ENCODE results near the gene SMIM31.
A peak's percentile ranks its signal among the peaks of the same experiment; 100 is the strongest.

SMIM31 gene

DNA sequence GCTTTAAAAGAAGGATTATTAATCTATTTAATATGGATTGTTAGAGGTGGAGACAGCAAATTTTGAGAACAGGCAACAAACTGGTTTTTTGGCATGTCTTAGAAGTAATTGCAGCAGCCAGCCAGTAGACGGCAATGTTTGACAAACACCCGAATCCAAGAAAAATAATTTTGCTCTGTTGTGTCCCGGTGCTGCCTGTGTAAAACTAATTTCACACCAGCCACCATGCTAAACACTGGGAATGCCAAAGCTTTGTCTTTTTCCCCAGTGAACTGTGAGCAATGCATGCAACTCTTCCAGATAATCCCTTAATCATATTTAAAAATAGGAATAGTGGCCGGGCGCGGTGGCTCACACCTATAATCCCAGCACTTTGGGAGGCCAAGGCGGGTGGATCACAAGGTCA lies 25.9 kb downstream of the SMIM31 start:
- H3K9ac ChIP-seq (ENCODE audit: low read depth in 1 of 2, low read length in 2 of 2) = no peak overlapping the region
- peaks cover 0 to 6% of the 10 kb centered on the region in 2 donors for H3K4me1 ChIP-seq (ENCODE audit: control insufficient read depth in 1 of 2, insufficient read depth in 2 of 2, low read length in 2 of 2)
- no peaks in the 10 kb centered on the region for H3K9me3 ChIP-seq (ENCODE audit: control insufficient read depth in 1 of 2, low read length in 2 of 2)
- H3K4me3 ChIP-seq (ENCODE audit: low read depth in 1 of 2, low read length in 2 of 2) = no peak overlapping the region
- no peaks in the 10 kb centered on the region for H3K27me3 ChIP-seq (ENCODE audit: control insufficient read depth in 1 of 2, insufficient read depth in 2 of 2, low read length in 2 of 2)
- no peak overlapping the region for H3K27ac ChIP-seq (ENCODE audit: low read depth, low read length)
- no peaks in the 10 kb centered on the region for H3K36me3 ChIP-seq (ENCODE audit: control insufficient read depth in 1 of 2, insufficient read depth in 2 of 2, low read length in 2 of 2)

DNA sequence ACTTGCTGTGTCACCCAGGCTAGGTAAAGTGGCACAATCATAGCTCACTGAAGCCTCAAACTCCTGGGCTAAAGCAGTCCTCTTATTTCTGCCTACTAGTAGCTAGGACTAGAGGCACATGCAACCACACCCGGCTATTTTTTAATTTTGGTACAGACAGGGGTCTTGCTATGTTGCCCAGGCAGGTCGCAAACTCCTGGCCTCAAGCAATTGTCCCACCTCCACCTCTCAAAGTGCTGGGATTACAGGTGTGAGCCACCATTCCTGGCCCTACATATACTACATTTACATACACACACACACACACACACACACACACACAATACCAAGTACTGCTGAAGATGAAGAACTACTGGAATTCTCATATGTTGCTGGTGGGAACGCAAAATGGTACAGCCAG lies 26.9 kb downstream of the SMIM31 start:
- H3K9ac ChIP-seq (ENCODE audit: low read depth in 1 of 2, low read length in 2 of 2) = no peak overlapping the region
- H3K27ac ChIP-seq (ENCODE audit: low read depth, low read length) = no peak overlapping the region
- no peaks in the 10 kb centered on the region for H3K9me3 ChIP-seq (ENCODE audit: control insufficient read depth in 1 of 2, low read length in 2 of 2)
- H3K27me3 ChIP-seq (ENCODE audit: control insufficient read depth in 1 of 2, insufficient read depth in 2 of 2, low read length in 2 of 2) = no peaks in the 10 kb centered on the region
- no peaks in the 10 kb centered on the region for H3K4me1 ChIP-seq (ENCODE audit: control insufficient read depth in 1 of 2, insufficient read depth in 2 of 2, low read length in 2 of 2)
- no peaks in the 10 kb centered on the region for H3K36me3 ChIP-seq (ENCODE audit: control insufficient read depth in 1 of 2, insufficient read depth in 2 of 2, low read length in 2 of 2)
- no peak overlapping the region for H3K4me3 ChIP-seq (ENCODE audit: low read depth in 1 of 2, low read length in 2 of 2)

DNA sequence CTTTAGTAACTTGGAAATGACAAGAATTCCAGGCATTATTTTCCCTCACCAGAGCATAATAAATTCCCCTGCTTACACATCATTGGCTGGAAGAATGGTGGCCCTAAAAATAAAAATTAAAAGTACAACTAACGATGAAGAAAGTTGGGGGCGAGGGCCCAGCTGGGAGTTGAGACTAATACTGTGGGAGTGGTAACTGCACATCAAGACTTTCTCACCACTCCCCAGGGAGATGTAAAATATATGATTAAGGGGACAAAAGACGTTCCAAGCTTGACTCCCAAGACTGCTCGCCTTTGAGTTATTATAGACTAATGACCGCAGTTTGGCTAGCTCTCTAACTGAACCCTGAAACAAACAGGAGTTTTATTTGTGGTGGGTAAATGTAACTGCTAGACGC lies 30.0 kb downstream of the SMIM31 start:
- no peak overlapping the region for H3K4me3 ChIP-seq (ENCODE audit: low read depth in 1 of 2, low read length in 2 of 2)
- no peak overlapping the region for H3K9ac ChIP-seq (ENCODE audit: low read depth in 1 of 2, low read length in 2 of 2)
- no peaks in the 10 kb centered on the region for H3K4me1 ChIP-seq (ENCODE audit: control insufficient read depth in 1 of 2, insufficient read depth in 2 of 2, low read length in 2 of 2)
- H3K27ac ChIP-seq (ENCODE audit: low read depth, low read length) = no peak overlapping the region
- H3K36me3 ChIP-seq (ENCODE audit: control insufficient read depth in 1 of 2, insufficient read depth in 2 of 2, low read length in 2 of 2) = no peaks in the 10 kb centered on the region
- H3K9me3 ChIP-seq (ENCODE audit: control insufficient read depth in 1 of 2, low read length in 2 of 2) = no peaks in the 10 kb centered on the region
- H3K27me3 ChIP-seq (ENCODE audit: control insufficient read depth in 1 of 2, insufficient read depth in 2 of 2, low read length in 2 of 2) = no peaks in the 10 kb centered on the region

DNA sequence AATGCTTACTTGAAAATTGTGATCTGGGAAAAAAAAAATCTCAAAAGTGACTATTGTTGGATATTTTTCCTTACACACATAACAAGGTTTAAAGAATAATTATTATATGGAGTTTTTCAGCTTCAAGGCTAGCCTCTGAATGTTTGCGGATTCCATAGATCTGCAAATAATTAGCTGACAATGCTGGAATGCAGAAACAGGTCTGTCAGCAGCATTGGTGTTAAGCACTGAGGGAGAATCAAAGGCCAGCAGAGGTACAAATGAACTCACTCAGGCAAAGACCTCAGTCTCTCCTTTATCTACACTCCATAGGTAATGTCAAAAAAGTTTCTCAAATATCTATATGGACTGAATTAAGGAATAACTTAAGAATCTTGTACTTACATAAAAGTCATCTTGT lies 35.1 kb downstream of the SMIM31 start:
- Histone ChIP-seq H3K9ac (ENCODE audit: low read depth in 1 of 2, low read length in 2 of 2) (no peak overlapping the region), H3K27me3 (ENCODE audit: control insufficient read depth in 1 of 2, insufficient read depth in 2 of 2, low read length in 2 of 2) (no peaks in the 10 kb centered on the region), H3K27ac (ENCODE audit: low read depth, low read length) (no peak overlapping the region), H3K4me1 (ENCODE audit: control insufficient read depth in 1 of 2, insufficient read depth in 2 of 2, low read length in 2 of 2) (no peaks in the 10 kb centered on the region), H3K9me3 (ENCODE audit: control insufficient read depth in 1 of 2, low read length in 2 of 2) (no peaks in the 10 kb centered on the region), H3K4me3 (ENCODE audit: low read depth in 1 of 2, low read length in 2 of 2) (no peak overlapping the region), H3K36me3 (ENCODE audit: control insufficient read depth in 1 of 2, insufficient read depth in 2 of 2, low read length in 2 of 2) (no peaks in the 10 kb centered on the region)

DNA sequence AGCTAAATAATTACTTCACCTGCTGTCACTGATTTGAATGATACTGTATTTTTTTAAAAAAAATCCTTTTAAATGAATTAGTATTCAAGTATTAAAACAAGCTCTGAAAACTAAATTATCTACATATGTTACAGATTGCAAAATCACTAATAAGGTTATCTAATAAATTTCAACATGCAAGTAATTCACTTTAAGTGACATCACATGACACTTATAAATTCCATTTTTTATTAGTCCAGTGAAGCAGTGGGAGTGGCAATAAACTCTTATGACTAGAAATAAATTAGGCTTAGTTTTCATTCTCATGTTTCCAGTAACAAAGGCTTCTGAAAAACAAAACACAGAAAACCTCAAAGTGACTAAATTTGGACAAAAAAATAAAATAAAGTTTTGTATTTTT lies 36.3 kb downstream of the SMIM31 start:
- Histone ChIP-seq H3K4me3 (ENCODE audit: low read depth in 1 of 2, low read length in 2 of 2) (no peak overlapping the region), H3K27ac (ENCODE audit: low read depth, low read length) (no peak overlapping the region)

DNA sequence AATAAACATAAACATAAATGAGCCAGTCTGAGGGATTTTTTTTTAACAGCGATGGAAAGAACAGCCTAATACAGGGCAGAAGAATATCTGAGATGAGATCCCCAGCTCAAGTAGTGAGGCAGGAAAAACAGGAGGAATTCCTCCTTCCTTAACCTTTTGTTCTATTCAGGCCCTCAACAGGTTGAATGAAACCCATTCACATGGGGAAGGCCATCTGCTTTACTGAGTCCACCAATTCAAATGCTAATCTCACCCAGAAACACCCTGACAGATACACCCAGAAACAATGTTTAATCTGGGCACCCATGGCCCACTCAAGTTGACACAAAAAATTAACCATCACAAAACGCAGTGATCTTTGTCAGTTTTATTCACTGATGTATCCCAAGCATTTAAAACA lies 45.5 kb downstream of the SMIM31 start:
- no peaks in the 10 kb centered on the region for H3K4me1 ChIP-seq (ENCODE audit: control insufficient read depth in 1 of 2, insufficient read depth in 2 of 2, low read length in 2 of 2)
- H3K27ac ChIP-seq (ENCODE audit: low read depth, low read length) = no peak overlapping the region
- H3K27me3 ChIP-seq (ENCODE audit: control insufficient read depth in 1 of 2, insufficient read depth in 2 of 2, low read length in 2 of 2) = no peaks in the 10 kb centered on the region
- H3K9me3 ChIP-seq (ENCODE audit: control insufficient read depth in 1 of 2, low read length in 2 of 2) = no peaks in the 10 kb centered on the region
- no peak overlapping the region for H3K9ac ChIP-seq (ENCODE audit: low read depth in 1 of 2, low read length in 2 of 2)
- H3K4me3 ChIP-seq (ENCODE audit: low read depth in 1 of 2, low read length in 2 of 2) = no peak overlapping the region
- no peaks in the 10 kb centered on the region for H3K36me3 ChIP-seq (ENCODE audit: control insufficient read depth in 1 of 2, insufficient read depth in 2 of 2, low read length in 2 of 2)

More for the DNA sequence above, 36.3 kb downstream of the SMIM31 start:
- H3K27me3 ChIP-seq (ENCODE audit: control insufficient read depth in 1 of 2, insufficient read depth in 2 of 2, low read length in 2 of 2) = no peaks in the 10 kb centered on the region
- no peaks in the 10 kb centered on the region for H3K4me1 ChIP-seq (ENCODE audit: control insufficient read depth in 1 of 2, insufficient read depth in 2 of 2, low read length in 2 of 2)
- H3K9ac ChIP-seq (ENCODE audit: low read depth in 1 of 2, low read length in 2 of 2) = no peak overlapping the region
- H3K9me3 ChIP-seq (ENCODE audit: control insufficient read depth in 1 of 2, low read length in 2 of 2) = no peaks in the 10 kb centered on the region
- H3K36me3 ChIP-seq (ENCODE audit: control insufficient read depth in 1 of 2, insufficient read depth in 2 of 2, low read length in 2 of 2) = no peaks in the 10 kb centered on the region

DNA sequence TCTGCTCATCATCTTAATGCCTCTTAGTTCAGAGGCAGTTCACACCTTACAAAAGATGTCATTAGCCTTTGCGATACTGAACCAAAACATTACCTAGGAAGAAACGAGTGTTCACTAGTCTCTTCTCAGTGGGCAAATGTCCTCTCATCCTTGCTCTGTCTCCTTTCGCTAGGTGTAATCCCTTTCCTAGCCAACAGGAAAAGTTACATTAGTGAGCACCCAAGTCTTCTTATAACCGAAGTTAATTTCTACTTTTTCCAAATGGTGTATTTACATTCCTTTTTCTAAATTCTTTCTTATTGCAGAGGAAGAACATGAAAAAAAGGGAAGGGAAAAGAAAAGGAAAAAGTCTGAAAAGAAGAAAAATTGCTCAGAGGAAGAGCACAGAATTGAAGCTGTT lies 46.9 kb downstream of the SMIM31 start:
- Histone ChIP-seq H3K27ac (ENCODE audit: low read depth, low read length) (no peak overlapping the region), H3K9ac (ENCODE audit: low read depth in 1 of 2, low read length in 2 of 2) (no peak overlapping the region), H3K4me1 (ENCODE audit: control insufficient read depth in 1 of 2, insufficient read depth in 2 of 2, low read length in 2 of 2) (no peaks in the 10 kb centered on the region), H3K36me3 (ENCODE audit: control insufficient read depth in 1 of 2, insufficient read depth in 2 of 2, low read length in 2 of 2) (no peaks in the 10 kb centered on the region), H3K9me3 (ENCODE audit: control insufficient read depth in 1 of 2, low read length in 2 of 2) (no peaks in the 10 kb centered on the region), H3K4me3 (ENCODE audit: low read depth in 1 of 2, low read length in 2 of 2) (no peak overlapping the region), H3K27me3 (ENCODE audit: control insufficient read depth in 1 of 2, insufficient read depth in 2 of 2, low read length in 2 of 2) (no peaks in the 10 kb centered on the region)

DNA sequence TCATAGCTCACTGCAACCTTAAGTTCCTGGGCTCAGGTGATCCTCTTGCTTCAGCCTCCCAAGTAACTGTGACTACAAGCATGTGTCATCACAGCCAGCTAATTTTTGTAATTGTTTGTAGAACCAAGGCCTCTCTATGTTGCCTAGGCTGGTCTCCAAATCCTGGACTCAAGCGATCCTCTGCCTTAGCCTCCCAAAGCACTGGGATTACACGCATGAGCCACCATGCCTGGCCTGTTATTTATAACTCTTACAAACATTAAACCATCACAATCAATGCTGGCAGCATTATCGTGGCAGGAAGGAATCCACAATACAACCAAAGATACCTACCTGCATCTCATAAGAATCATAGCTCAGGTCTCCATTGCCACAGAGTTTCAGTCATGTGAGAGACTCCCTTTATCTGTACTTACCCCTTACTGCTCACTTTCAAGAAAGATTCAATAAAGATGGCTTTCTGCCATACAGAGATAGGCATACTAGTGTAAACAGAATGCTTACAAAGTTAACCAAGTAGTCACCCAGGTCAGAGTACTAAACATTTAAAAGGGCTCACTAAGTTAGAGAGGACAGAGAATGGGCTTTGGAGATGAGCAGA lies 48.5 kb downstream of the SMIM31 start:
- no peak overlapping the region for H3K9ac ChIP-seq (ENCODE audit: low read depth in 1 of 2, low read length in 2 of 2)
- H3K4me3 ChIP-seq (ENCODE audit: low read depth in 1 of 2, low read length in 2 of 2) = no peak overlapping the region
- H3K4me1 ChIP-seq (ENCODE audit: control insufficient read depth in 1 of 2, insufficient read depth in 2 of 2, low read length in 2 of 2) = no peaks in the 10 kb centered on the region
- no peak overlapping the region for H3K27ac ChIP-seq (ENCODE audit: low read depth, low read length)
- no peaks in the 10 kb centered on the region for H3K27me3 ChIP-seq (ENCODE audit: control insufficient read depth in 1 of 2, insufficient read depth in 2 of 2, low read length in 2 of 2)
- H3K36me3 ChIP-seq (ENCODE audit: control insufficient read depth in 1 of 2, insufficient read depth in 2 of 2, low read length in 2 of 2) = no peaks in the 10 kb centered on the region
- no peaks in the 10 kb centered on the region for H3K9me3 ChIP-seq (ENCODE audit: control insufficient read depth in 1 of 2, low read length in 2 of 2)

DNA sequence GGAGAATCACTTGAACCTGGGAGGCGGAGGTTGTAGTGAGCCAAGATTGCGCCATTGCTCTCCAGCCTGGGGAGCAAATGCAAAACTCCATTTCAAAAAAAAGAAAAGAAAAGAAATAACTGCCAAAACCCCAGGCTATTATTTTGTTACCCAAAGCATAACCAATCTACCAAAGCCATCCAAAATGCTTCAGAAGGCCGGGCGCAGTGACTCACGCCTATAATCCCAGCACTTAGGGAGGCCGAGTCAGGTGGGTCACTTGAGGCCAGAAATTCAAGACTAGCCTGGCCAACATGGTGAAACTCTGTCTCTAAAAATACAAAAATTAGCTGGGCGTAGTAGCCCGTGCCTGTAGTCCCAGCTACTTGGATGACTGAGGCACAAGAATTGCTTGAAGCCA lies 49.8 kb downstream of the SMIM31 start:
- no peaks in the 10 kb centered on the region for H3K9me3 ChIP-seq (ENCODE audit: control insufficient read depth in 1 of 2, low read length in 2 of 2)
- no peak overlapping the region for H3K27ac ChIP-seq (ENCODE audit: low read depth, low read length)
- no peak overlapping the region for H3K9ac ChIP-seq (ENCODE audit: low read depth in 1 of 2, low read length in 2 of 2)
- no peaks in the 10 kb centered on the region for H3K4me1 ChIP-seq (ENCODE audit: control insufficient read depth in 1 of 2, insufficient read depth in 2 of 2, low read length in 2 of 2)
- no peak overlapping the region for H3K4me3 ChIP-seq (ENCODE audit: low read depth in 1 of 2, low read length in 2 of 2)
- no peaks in the 10 kb centered on the region for H3K36me3 ChIP-seq (ENCODE audit: control insufficient read depth in 1 of 2, insufficient read depth in 2 of 2, low read length in 2 of 2)
- H3K27me3 ChIP-seq (ENCODE audit: control insufficient read depth in 1 of 2, insufficient read depth in 2 of 2, low read length in 2 of 2) = no peaks in the 10 kb centered on the region

DNA sequence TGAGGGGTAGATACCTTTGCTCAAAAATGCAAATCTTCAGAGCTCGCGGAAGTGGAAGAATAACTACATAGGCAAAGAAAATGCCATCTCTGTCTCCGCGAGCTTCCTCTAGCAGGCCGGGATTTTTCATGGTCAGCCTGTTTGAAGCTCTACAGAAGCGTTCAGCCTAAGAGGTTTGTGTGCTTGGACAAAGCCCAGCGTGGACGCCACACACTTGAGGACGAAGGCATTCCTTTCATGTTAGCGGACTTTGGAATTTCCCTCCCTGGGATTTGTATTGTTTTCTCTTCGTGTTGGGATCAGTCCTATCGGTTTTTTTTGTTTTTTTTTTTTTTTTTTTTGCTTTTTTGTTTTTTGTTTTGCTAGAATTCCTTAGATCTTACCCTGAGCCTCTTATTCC lies 53.7 kb downstream of the SMIM31 start:
- H3K4me1 ChIP-seq (ENCODE audit: control insufficient read depth in 1 of 2, insufficient read depth in 2 of 2, low read length in 2 of 2) = no peaks in the 10 kb centered on the region
- H3K9ac ChIP-seq (ENCODE audit: low read depth in 1 of 2, low read length in 2 of 2) = no peak overlapping the region
- H3K9me3 ChIP-seq (ENCODE audit: control insufficient read depth in 1 of 2, low read length in 2 of 2) = no peaks in the 10 kb centered on the region
- no peak overlapping the region for H3K27ac ChIP-seq (ENCODE audit: low read depth, low read length)
- no peaks in the 10 kb centered on the region for H3K27me3 ChIP-seq (ENCODE audit: control insufficient read depth in 1 of 2, insufficient read depth in 2 of 2, low read length in 2 of 2)
- no peaks in the 10 kb centered on the region for H3K36me3 ChIP-seq (ENCODE audit: control insufficient read depth in 1 of 2, insufficient read depth in 2 of 2, low read length in 2 of 2)
- H3K4me3 ChIP-seq (ENCODE audit: low read depth in 1 of 2, low read length in 2 of 2) = peak overlapping the region in 1 of 2 donors; percentile 13

DNA sequence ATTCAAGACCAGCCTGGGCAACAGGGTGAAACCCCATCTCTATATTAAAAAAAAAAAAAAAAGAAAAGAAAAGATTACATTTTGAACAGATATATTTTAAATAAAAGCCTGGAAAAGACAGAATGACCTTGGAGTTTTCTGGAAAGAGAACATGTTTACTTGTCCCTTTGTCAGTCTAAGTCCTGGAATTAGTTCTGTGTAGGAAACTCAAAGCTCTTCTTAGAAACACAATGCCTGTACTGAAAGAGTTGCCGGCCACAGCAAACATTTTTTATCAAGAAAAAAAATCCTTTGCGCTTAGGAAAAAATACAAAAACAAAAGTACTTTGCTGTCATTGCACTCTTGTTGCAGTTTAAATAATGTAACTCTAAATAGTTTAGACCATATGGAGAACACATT lies 59.6 kb downstream of the SMIM31 start:
- Histone ChIP-seq H3K36me3 (ENCODE audit: control insufficient read depth in 1 of 2, insufficient read depth in 2 of 2, low read length in 2 of 2) (no peaks in the 10 kb centered on the region), H3K27ac (ENCODE audit: low read depth, low read length) (no peak overlapping the region), H3K9me3 (ENCODE audit: control insufficient read depth in 1 of 2, low read length in 2 of 2) (no peaks in the 10 kb centered on the region), H3K27me3 (ENCODE audit: control insufficient read depth in 1 of 2, insufficient read depth in 2 of 2, low read length in 2 of 2) (no peaks in the 10 kb centered on the region), H3K4me3 (ENCODE audit: low read depth in 1 of 2, low read length in 2 of 2) (no peak overlapping the region), H3K4me1 (ENCODE audit: control insufficient read depth in 1 of 2, insufficient read depth in 2 of 2, low read length in 2 of 2) (no peaks in the 10 kb centered on the region), H3K9ac (ENCODE audit: low read depth in 1 of 2, low read length in 2 of 2) (no peak overlapping the region)
